Measurements from ENCODE around the gene RNF130. TPM values are rescaled to one million over a fixed set of nuclear protein-coding genes. Genes with fewer than 3 reads are reported as not detected.
A peak's percentile ranks its signal among the peaks of the same experiment; 100 is the strongest.

Gene RNF130
- total RNA-seq, 1 experiment from 2014 or later = 58.5 TPM

- peaks cover 3% of the 10 kb centered on the region; the same call in 1 of the 2 replicates for H3K27me3 Mint-ChIP-seq (ENCODE audit: low read depth)
- DNase-seq (ENCODE audit: low spot score) (no peak), ATAC-seq (no peak)
- no peak overlapping the region; the same call in 1 of the 2 replicates for H3K27ac Mint-ChIP-seq
- no peak overlapping the region for H3K4me3 Mint-ChIP-seq
- H3K4me1 Mint-ChIP-seq = peaks cover 27% of the 10 kb centered on the region
- no peaks in the 10 kb centered on the region for H3K36me3 Mint-ChIP-seq
- ChIA-PET CTCF (no interaction called here), POLR2A (no interaction called here)
- TF ChIP-seq NFATC4 (CRISPR knock-in tag; IDR thresholded peaks at IDR 0.05) = no peak
- H3K9me3 Mint-ChIP-seq = no peaks in the 10 kb centered on the region
These were observed 156.1 kb downstream of the RNF130 start for GRCh38 chr5:179915406-179915935.

- no peak overlapping the region for H3K27ac Mint-ChIP-seq
- DNase-seq (ENCODE audit: low spot score) = no peak
- H3K36me3 Mint-ChIP-seq = no peaks in the 10 kb centered on the region
- ChIA-PET CTCF (interaction anchor here (1.0 to 1.3 kb wide), 3 partner anchors 77 to 402 kb away, joined by 3 read pairs; no protein-coding TSS in a partner anchor), POLR2A (no interaction called here)
- H3K27me3 Mint-ChIP-seq (ENCODE audit: low read depth) = peaks cover 3% of the 10 kb centered on the region; the same call in 1 of the 2 replicates
- no peak for ATAC-seq
- H3K9me3 Mint-ChIP-seq = no peaks in the 10 kb centered on the region
- H3K4me1 Mint-ChIP-seq = peaks cover 23% of the 10 kb centered on the region
- H3K4me3 Mint-ChIP-seq = no peak overlapping the region
- TF ChIP-seq ZNF317 (CRISPR knock-in tag; IDR thresholded peaks at IDR 0.05; ENCODE audit: borderline replicate concordance, low read depth) (no peak), NFATC4 (CRISPR knock-in tag; IDR thresholded peaks at IDR 0.05) (no peak), NFE2L1 (CRISPR knock-in tag; IDR thresholded peaks at IDR 0.05) (no peak), HMGA2 (CRISPR knock-in tag; IDR thresholded peaks at IDR 0.05) (no peak), GABPB1 (CRISPR knock-in tag; IDR thresholded peaks at IDR 0.05) (peak; percentile 28; the same call in 1 of the 2 replicates), MAX (CRISPR knock-in tag; IDR thresholded peaks at IDR 0.05) (no peak)
These were observed 157.4 kb downstream of the RNF130 start for GRCh38 chr5:179914032-179914755.

- no peak for DNase-seq (ENCODE audit: low spot score)
- ChIA-PET POLR2A (no interaction called here), CTCF (interaction anchor here (0.7 to 1.3 kb wide), 3 partner anchors 9 to 402 kb away, joined by 3 read pairs; no protein-coding TSS in a partner anchor)
- peaks cover 3% of the 10 kb centered on the region; the same call in 1 of the 2 replicates for H3K27me3 Mint-ChIP-seq (ENCODE audit: low read depth)
- peaks cover 23% of the 10 kb centered on the region for H3K4me1 Mint-ChIP-seq
- H3K9me3 Mint-ChIP-seq = no peaks in the 10 kb centered on the region
- H3K36me3 Mint-ChIP-seq = no peaks in the 10 kb centered on the region
- no peak overlapping the region for H3K4me3 Mint-ChIP-seq
- H3K27ac Mint-ChIP-seq = no peak overlapping the region
- no peak for ATAC-seq
- no peak for TF ChIP-seq ZNF219 (CRISPR knock-in tag; IDR thresholded peaks at IDR 0.05; ENCODE audit: borderline replicate concordance)
- no peak for TF ChIP-seq IRF1 (CRISPR knock-in tag; IDR thresholded peaks at IDR 0.05)
- TF ChIP-seq ZBTB21 (CRISPR knock-in tag; IDR thresholded peaks at IDR 0.05; ENCODE audit: borderline replicate concordance) = no peak
- TF ChIP-seq FOXJ3 (CRISPR knock-in tag; IDR thresholded peaks at IDR 0.05; ENCODE audit: borderline replicate concordance) = no peak
- TF ChIP-seq ZNF423 (CRISPR knock-in tag; IDR thresholded peaks at IDR 0.05) = no peak
- TF ChIP-seq JAZF1 (CRISPR knock-in tag; IDR thresholded peaks at IDR 0.05) = no peak
- no peak for TF ChIP-seq CREM (CRISPR knock-in tag; IDR thresholded peaks at IDR 0.05)
- no peak for TF ChIP-seq ZNF396 (CRISPR knock-in tag; IDR thresholded peaks at IDR 0.05; ENCODE audit: borderline replicate concordance)
- TF ChIP-seq ZNF121 (CRISPR knock-in tag; IDR thresholded peaks at IDR 0.05) = no peak
- TF ChIP-seq EMX1 (CRISPR knock-in tag; IDR thresholded peaks at IDR 0.05) = no peak
These were observed 158.1 kb downstream of the RNF130 start for GRCh38 chr5:179913461-179913860.

GRCh38 chr5:179912951-179913350 is 158.6 kb downstream of the RNF130 start:
- Mint-ChIP-seq H3K27ac (no peak overlapping the region), H3K27me3 (ENCODE audit: low read depth) (peaks cover 3% of the 10 kb centered on the region; the same call in 1 of the 2 replicates), H3K36me3 (no peaks in the 10 kb centered on the region), H3K9me3 (no peaks in the 10 kb centered on the region), H3K4me1 (peaks cover 18% of the 10 kb centered on the region), H3K4me3 (no peak overlapping the region)
- POLR2A ChIA-PET = no interaction called here
- no peak for TF ChIP-seq USF2 (CRISPR knock-in tag; IDR thresholded peaks at IDR 0.05)
- no peak for DNase-seq (ENCODE audit: low spot score)
- no peak for ATAC-seq
- CTCF ChIA-PET = interaction anchor here (0.6 to 1.2 kb wide), 3 partner anchors 9 to 175 kb away, joined by 3 read pairs; no protein-coding TSS in a partner anchor
